ENCODE data around the gene CCDC174.

The CCDC174 gene

DNA sequence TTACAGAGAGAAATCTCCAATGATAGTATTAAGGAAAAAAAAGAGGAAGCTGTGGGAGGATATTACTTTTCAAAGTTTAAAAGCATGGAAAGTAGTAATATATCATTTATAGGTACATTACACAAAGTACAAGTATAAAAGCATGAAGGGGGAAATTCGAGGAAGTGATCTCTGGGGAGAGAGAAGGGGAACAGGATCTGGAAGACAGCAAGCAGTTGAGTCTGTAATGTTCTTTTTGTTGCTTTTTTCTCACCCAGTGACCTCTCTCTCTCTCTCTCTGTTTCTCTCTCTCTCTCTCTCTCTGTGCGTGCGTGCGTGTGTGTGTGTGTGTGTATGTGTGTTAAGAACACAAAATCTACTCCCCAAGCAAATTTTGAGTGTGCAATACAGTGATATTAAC is 33.6 kb downstream of the CCDC174 start:
- H3K4me1 ChIP-seq (ENCODE audit: insufficient read depth, low read length, severe bottlenecking) = peaks cover 73% of the 10 kb centered on the region
- TF ChIP-seq, protein P1, sequence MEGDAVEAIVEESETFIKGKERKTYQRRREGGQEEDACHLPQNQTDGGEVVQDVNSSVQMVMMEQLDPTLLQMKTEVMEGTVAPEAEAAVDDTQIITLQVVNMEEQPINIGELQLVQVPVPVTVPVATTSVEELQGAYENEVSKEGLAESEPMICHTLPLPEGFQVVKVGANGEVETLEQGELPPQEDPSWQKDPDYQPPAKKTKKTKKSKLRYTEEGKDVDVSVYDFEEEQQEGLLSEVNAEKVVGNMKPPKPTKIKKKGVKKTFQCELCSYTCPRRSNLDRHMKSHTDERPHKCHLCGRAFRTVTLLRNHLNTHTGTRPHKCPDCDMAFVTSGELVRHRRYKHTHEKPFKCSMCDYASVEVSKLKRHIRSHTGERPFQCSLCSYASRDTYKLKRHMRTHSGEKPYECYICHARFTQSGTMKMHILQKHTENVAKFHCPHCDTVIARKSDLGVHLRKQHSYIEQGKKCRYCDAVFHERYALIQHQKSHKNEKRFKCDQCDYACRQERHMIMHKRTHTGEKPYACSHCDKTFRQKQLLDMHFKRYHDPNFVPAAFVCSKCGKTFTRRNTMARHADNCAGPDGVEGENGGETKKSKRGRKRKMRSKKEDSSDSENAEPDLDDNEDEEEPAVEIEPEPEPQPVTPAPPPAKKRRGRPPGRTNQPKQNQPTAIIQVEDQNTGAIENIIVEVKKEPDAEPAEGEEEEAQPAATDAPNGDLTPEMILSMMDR (IDR thresholded peaks at IDR 0.05; ENCODE audit: low read length) = no peak
- TF ChIP-seq EZH2 (IDR thresholded peaks at IDR 0.05; ENCODE audit: borderline replicate concordance, low read length) = no peak

DNA sequence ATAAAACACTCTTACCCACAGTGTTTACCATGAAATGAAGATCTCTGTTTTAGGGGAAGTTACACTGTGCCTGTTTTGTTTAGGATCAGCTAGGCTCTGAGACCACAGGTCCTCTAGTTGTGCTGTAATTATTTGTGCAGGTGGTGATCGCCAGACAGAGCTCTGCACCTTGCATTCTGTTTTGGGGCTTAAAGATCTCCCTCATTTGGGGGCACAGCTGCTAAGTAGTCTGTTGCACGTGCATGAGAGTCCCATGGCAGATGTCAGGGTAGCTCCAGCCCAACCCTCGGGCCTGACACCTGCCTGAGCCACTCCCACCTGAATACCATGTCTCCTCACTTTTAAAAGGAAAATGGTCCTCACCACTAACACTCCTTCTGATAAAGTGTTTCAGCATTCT is 35.8 kb downstream of the CCDC174 start:
- Histone ChIP-seq H3K9me2 (ENCODE audit: low read depth, low read length) (no peaks in the 10 kb centered on the region), H3K4me1 (ENCODE audit: insufficient read depth, low read length, severe bottlenecking) (peaks cover 77% of the 10 kb centered on the region), H2AFZ (ENCODE audit: low read length) (no peak overlapping the region), H3K4me2 (ENCODE audit: low read length) (peak overlapping the region; percentile 73), H3K36me3 (ENCODE audit: insufficient read depth, low read length) (peaks cover 7% of the 10 kb centered on the region), H3K27ac (ENCODE audit: low read depth, low read length, poor library complexity, severe bottlenecking) (peak overlapping the region; percentile 100), H3K4me3 (ENCODE audit: low read depth, low read length, poor library complexity, severe bottlenecking) (peak overlapping the region; percentile 19), H3K9me3 (ENCODE audit: low read length) (no peaks in the 10 kb centered on the region), H3K9ac (ENCODE audit: low read length) (peak overlapping the region; percentile 63), H3K79me2 (ENCODE audit: insufficient read depth, low read length) (no peaks in the 10 kb centered on the region), H3F3A (ENCODE audit: insufficient read depth, low read length) (peaks cover 16% of the 10 kb centered on the region), H4K20me1 (ENCODE audit: insufficient read depth, low read length) (no peaks in the 10 kb centered on the region), H3K27me3 (ENCODE audit: insufficient read depth, low read length) (no peaks in the 10 kb centered on the region)
- TF ChIP-seq, protein P1 (IDR thresholded peaks at IDR 0.05; ENCODE audit: low read length) = no peak
- TF ChIP-seq EZH2 (IDR thresholded peaks at IDR 0.05; ENCODE audit: borderline replicate concordance, low read length) = no peak

More for the DNA sequence above, 33.6 kb downstream of the CCDC174 start:
- H3K9me2 ChIP-seq (ENCODE audit: low read depth, low read length) = no peaks in the 10 kb centered on the region
- no peaks in the 10 kb centered on the region for H3K27me3 ChIP-seq (ENCODE audit: insufficient read depth, low read length)
- H3K27ac ChIP-seq (ENCODE audit: low read depth, low read length, poor library complexity, severe bottlenecking) = peak overlapping the region; percentile 100
- H3K4me3 ChIP-seq (ENCODE audit: low read depth, low read length, poor library complexity, severe bottlenecking) = no peak overlapping the region
- H3K9me3 ChIP-seq (ENCODE audit: low read length) = peaks cover 2% of the 10 kb centered on the region; the same call in 1 of the 2 replicates
- H4K20me1 ChIP-seq (ENCODE audit: insufficient read depth, low read length) = no peaks in the 10 kb centered on the region
- peaks cover 16% of the 10 kb centered on the region for H3F3A ChIP-seq (ENCODE audit: insufficient read depth, low read length)
- peak overlapping the region; percentile 73; the same call in 1 of the 2 replicates for H3K4me2 ChIP-seq (ENCODE audit: low read length)
- no peak overlapping the region for H2AFZ ChIP-seq (ENCODE audit: low read length)
- peak overlapping the region; percentile 62 for H3K9ac ChIP-seq (ENCODE audit: low read length)
- 0 out of 2 replicates have a peak, but pooled peaks cover 2% of the 10 kb centered on the region for H3K36me3 ChIP-seq (ENCODE audit: insufficient read depth, low read length)
- no peaks in the 10 kb centered on the region for H3K79me2 ChIP-seq (ENCODE audit: insufficient read depth, low read length)

DNA sequence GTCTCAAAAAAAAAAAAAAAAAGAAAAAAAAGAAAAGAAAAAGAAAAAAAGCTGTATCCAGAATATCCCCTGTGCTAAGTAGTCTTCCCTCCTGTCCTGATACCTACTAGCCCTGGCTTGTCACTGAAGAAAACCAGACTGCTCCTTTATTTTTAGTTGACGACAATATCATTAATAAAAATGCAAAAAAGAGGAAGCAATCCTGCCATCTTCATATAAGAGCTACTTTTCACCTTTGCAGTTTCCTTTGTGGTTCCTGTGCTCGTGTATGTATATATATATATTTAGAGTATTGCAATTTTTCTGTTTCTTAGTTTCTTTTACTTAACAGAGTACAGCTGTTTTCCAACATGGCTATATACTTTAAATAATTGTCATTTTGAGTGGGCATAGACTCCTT is 37.0 kb downstream of the CCDC174 start:
- H3F3A ChIP-seq (ENCODE audit: insufficient read depth, low read length) = peaks cover 16% of the 10 kb centered on the region
- H3K4me2 ChIP-seq (ENCODE audit: low read length) = peak overlapping the region; percentile 73
- no peaks in the 10 kb centered on the region for H3K79me2 ChIP-seq (ENCODE audit: insufficient read depth, low read length)
- H3K4me3 ChIP-seq (ENCODE audit: low read depth, low read length, poor library complexity, severe bottlenecking) = peak overlapping the region; percentile 54
- peak overlapping the region; percentile 100 for H3K27ac ChIP-seq (ENCODE audit: low read depth, low read length, poor library complexity, severe bottlenecking)
- H4K20me1 ChIP-seq (ENCODE audit: insufficient read depth, low read length) = no peaks in the 10 kb centered on the region
- H3K9me3 ChIP-seq (ENCODE audit: low read length) = peaks cover 6% of the 10 kb centered on the region; the same call in 1 of the 2 replicates
- H3K4me1 ChIP-seq (ENCODE audit: insufficient read depth, low read length, severe bottlenecking) = peaks cover 77% of the 10 kb centered on the region
- TF ChIP-seq EZH2 (IDR thresholded peaks at IDR 0.05; ENCODE audit: borderline replicate concordance, low read length) = no peak
- TF ChIP-seq, protein P1 (IDR thresholded peaks at IDR 0.05; ENCODE audit: low read length) = no peak
- H3K36me3 ChIP-seq (ENCODE audit: insufficient read depth, low read length) = peaks cover 18% of the 10 kb centered on the region
- H3K9ac ChIP-seq (ENCODE audit: low read length) = peak overlapping the region; percentile 63
- no peaks in the 10 kb centered on the region for H3K27me3 ChIP-seq (ENCODE audit: insufficient read depth, low read length)
- no peaks in the 10 kb centered on the region for H3K9me2 ChIP-seq (ENCODE audit: low read depth, low read length)
- H2AFZ ChIP-seq (ENCODE audit: low read length) = no peak overlapping the region
